GM12801 (cell line): ENCODE data around the gene PGF.

ENCODE experiments used
- CTCF ChIP-seq: IDR thresholded peaks from one replicate; pipeline ENCODE4 v1.5.1; 2011; ENCODE audit warnings: control low read depth; ENCODE audit not compliant: insufficient read length; ENCODE audit errors: extremely low read depth

Gene PGF

DNA sequence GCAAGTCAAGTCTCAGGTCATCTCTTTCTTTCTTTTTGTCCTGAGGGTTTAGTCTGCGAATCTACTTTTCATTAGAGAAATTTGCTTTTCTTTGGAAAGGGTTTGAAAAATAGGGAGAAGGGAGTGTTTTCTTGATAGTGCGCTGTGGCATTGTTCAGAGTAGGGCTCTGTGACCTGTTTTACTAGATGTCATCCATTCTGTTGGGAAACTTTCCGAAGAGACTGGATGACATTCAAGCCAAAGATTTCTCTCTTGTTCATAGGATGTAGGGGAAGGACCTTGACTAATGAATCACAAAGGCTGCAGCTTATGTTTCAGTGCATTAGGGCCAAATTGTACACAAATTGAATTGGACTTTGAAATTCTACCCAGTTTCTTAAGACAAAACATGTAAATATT is 59.0 kb downstream of the PGF start:
- no peak for TF ChIP-seq CTCF

GRCh38 chr14:74893614-74894091 is 61.7 kb downstream of the PGF start:
- no peak for TF ChIP-seq CTCF

DNA sequence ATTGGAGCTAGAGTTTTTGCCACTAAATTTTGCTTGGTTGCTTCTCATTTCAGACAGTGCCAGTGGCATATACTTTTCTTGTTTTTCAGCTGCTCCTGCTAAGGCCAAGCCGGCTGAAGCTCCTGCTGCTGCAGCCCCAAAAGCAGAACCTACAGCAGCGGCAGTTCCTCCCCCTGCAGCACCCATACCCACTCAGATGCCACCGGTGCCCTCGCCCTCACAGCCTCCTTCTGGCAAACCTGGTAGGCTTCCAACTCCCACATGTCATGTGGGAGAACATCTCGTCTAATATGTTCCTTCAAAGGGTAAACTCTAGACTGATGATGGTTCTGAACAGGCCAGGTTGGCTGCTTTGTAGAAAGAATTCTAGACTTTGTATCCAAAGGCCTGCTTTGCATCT is 62.7 kb downstream of the PGF start:
- TF ChIP-seq CTCF: no peak

DNA sequence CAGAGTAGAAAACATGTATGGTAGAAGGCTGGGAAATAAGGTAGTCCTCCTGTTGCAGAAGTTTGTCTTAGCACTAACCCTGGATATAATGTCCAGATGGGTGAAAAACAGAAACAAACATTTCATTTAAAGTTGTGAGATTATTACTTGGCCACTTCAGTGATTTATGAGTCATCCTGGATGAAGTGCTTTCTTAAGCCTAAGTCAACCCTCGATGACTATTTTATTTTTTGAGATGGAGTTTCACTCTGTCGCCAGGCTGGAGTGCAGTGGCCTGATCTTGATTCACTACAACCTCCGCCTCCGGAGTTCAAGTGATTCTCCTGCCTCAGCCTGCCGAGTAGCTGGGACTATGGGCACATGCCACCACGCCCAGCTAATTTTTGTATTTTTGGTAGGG is 63.5 kb downstream of the PGF start:
- no peak for TF ChIP-seq CTCF
